ENCODE results near the gene BTBD9. TPM values are rescaled to one million over a fixed set of nuclear protein-coding genes. Genes with fewer than 3 reads are reported as not detected.

The BTBD9 gene
- total RNA-seq, 6 experiments from 2014 or later: 11.0 to 12.7 (median 12.5) TPM

- no peaks in the 10 kb centered on the region for H3K36me3 Mint-ChIP-seq (ENCODE audit: low read depth)
- H3K27ac Mint-ChIP-seq: no peak overlapping the region
- no peak for TF ChIP-seq CTCF (IDR thresholded peaks at IDR 0.05)
- no peak for DNase-seq
- no peak overlapping the region for H3K4me3 Mint-ChIP-seq
- H3K9me3 Mint-ChIP-seq: no peaks in the 10 kb centered on the region
- H3K27me3 Mint-ChIP-seq (ENCODE audit: insufficient read depth): no peaks in the 10 kb centered on the region
- peaks cover 12% of the 10 kb centered on the region for H3K4me1 Mint-ChIP-seq (ENCODE audit: low read depth)
These were observed 425.6 kb downstream of the BTBD9 start for GRCh38 chr6:38214159-38214558.

DNA sequence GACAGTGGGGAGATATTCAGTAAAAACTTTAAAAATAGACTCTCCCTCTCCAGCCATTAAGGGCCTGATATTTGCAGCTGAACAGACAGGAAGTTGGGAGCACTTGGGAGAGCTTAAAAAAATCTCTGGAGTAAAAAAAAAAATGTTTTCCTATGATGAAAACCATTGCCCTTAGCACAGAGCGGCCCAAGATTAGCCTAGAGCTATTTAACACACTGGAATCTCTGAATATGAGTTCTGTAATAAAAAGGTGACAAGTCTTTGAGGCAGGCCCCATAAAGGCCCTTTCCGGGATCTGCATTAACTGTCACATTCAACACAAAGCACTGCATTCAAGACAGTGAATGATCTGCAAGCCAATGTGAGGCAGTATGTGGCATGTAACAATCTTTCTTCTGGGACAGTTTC, 426.5 kb downstream of the BTBD9 start:
- Mint-ChIP-seq H3K36me3 (ENCODE audit: low read depth) (no peaks in the 10 kb centered on the region), H3K4me3 (no peak overlapping the region), H3K9me3 (no peaks in the 10 kb centered on the region), H3K4me1 (ENCODE audit: low read depth) (peaks cover 12% of the 10 kb centered on the region), H3K27ac (peak overlapping the region; percentile 8; the same call in 1 of the 2 replicates), H3K27me3 (ENCODE audit: insufficient read depth) (peaks cover 2% of the 10 kb centered on the region; the same call in 1 of the 2 replicates)
- TF ChIP-seq CTCF (IDR thresholded peaks at IDR 0.05): no peak
- DNase-seq: peak; percentile 1

- peaks cover 2% of the 10 kb centered on the region; the same call in 1 of the 2 replicates for H3K27me3 Mint-ChIP-seq (ENCODE audit: insufficient read depth)
- no peaks in the 10 kb centered on the region for H3K9me3 Mint-ChIP-seq
- DNase-seq: no peak
- peaks cover 12% of the 10 kb centered on the region for H3K4me1 Mint-ChIP-seq (ENCODE audit: low read depth)
- no peak overlapping the region for H3K4me3 Mint-ChIP-seq
- no peaks in the 10 kb centered on the region for H3K36me3 Mint-ChIP-seq (ENCODE audit: low read depth)
- no peak overlapping the region for H3K27ac Mint-ChIP-seq
- no peak for TF ChIP-seq CTCF (IDR thresholded peaks at IDR 0.05)
These were observed 427.1 kb downstream of the BTBD9 start for GRCh38 chr6:38212579-38212978.

DNA sequence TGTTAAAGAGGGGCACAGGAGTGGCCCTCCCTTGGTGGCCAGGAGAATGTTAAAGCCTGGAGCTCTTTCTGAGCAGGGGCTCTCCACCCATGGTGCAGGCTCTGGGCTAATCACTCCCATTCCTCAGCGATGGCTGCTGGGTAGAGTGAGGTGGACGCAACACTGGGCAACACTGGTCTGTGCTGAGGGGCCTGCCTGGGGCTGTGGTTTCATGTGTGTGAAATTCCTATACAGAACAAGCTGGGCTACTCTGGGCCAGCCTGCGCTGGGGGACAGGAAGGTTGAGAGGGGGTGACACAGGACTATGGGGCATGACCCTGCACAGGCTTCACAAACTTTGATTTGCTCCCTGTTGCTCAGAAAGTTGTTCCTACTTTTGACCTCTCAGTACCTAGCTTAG, 427.6 kb downstream of the BTBD9 start:
- Mint-ChIP-seq H3K27ac (no peak overlapping the region), H3K36me3 (ENCODE audit: low read depth) (no peaks in the 10 kb centered on the region), H3K4me1 (ENCODE audit: low read depth) (peaks cover 12% of the 10 kb centered on the region), H3K9me3 (no peaks in the 10 kb centered on the region), H3K27me3 (ENCODE audit: insufficient read depth) (peaks cover 2% of the 10 kb centered on the region; the same call in 1 of the 2 replicates), H3K4me3 (no peak overlapping the region)
- DNase-seq: no peak
- TF ChIP-seq CTCF (IDR thresholded peaks at IDR 0.05): no peak

DNA sequence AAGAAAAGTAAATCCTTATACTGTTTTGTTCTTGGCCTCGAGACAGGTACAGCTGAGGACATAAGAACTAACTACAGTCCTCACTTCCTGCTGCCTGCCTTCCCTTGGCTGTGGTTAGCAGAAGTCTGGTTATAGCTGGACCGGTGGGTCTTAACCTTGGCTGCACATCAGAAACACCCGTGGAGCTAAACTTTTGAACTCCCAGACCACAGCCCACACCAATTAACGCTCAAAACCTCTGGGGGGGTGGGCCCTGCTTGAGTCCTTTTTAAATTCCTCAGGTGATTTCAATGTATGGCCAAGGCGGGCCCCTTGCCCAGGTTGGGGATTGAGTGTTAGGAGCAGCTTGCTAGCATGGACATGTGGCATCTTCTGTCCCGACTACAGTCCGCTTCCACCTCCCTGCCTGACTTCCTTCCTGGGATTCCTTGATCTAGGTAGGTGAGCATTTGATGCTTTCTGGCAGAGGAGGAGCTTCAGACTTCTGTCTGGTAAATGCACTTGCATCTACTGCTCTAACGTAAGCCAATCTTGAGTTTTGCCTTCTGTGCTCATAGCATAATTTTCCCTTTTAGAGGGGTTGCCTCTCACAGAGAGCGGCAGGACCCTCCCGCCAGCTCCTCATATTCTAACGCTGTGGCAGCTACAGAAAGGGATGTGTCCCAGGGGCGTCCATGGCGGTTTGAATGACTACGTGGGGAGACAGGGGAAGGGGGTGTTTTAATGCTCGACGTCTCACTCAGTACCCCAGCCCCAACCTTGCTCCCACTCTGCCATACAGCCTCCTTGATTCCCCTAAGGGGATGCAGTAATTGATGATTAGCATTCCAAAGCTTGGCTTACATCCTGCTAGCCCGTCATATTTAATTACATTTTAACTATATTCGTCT, 430.1 kb downstream of the BTBD9 start:
- Mint-ChIP-seq H3K9me3 (no peaks in the 10 kb centered on the region), H3K4me1 (ENCODE audit: low read depth) (peaks cover 12% of the 10 kb centered on the region), H3K27me3 (ENCODE audit: insufficient read depth) (peaks cover 2% of the 10 kb centered on the region; the same call in 1 of the 2 replicates), H3K36me3 (ENCODE audit: low read depth) (no peaks in the 10 kb centered on the region), H3K4me3 (no peak overlapping the region), H3K27ac (no peak overlapping the region)
- no peak for DNase-seq
- TF ChIP-seq CTCF (IDR thresholded peaks at IDR 0.05): no peak
